Measurements from ENCODE around the gene RNGTT.
"Not testable (repeated sequence)": the region's sequence is repeated elsewhere in the genome, so short reads cannot be mapped to it uniquely, and the experiment has no call there.

Gene RNGTT

GRCh38 chr6:88749849-88750248, 213.6 kb downstream of the RNGTT start:
- Histone ChIP-seq H3K9me3 (ENCODE audit: control insufficient read depth, low read length) (no peaks in the 10 kb centered on the region), H3K4me1 (ENCODE audit: control insufficient read depth, insufficient read depth, low read length, poor library complexity, severe bottlenecking) (no peaks in the 10 kb centered on the region), H3K36me3 (ENCODE audit: control insufficient read depth, insufficient read depth, low read length) (no peaks in the 10 kb centered on the region), H3K27me3 (replicated peaks; ENCODE audit: control insufficient read depth, insufficient read depth, low read length, poor library complexity, severe bottlenecking) (no peaks in the 10 kb centered on the region), H3K27ac (ENCODE audit: insufficient read depth, low read length, poor library complexity, severe bottlenecking) (no peak overlapping the region), H3K4me3 (ENCODE audit: insufficient read depth, low read depth, low read length, poor library complexity, severe bottlenecking) (no peak overlapping the region)
- DNase-seq = no peak

DNA sequence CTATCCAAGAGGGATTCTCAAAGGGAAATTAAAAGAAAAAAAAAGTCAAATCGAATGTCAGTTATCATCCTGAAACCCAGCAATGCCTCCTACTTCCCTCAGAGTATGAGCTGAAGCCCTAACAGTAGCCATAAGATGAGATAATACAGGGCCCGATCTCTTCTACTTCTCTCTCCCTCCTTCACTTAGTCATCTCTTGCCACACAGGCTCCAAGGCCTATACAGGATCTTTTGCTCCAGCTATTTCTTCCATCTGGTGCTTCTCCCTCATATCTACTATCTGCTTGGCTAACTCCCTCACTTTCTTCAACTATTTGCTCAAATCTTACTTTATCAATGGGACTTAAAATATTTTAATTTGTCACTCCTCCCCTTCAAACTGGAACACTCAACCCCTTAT, 215.3 kb downstream of the RNGTT start:
- Histone ChIP-seq H3K27ac (ENCODE audit: insufficient read depth, low read length, poor library complexity, severe bottlenecking) (no peak overlapping the region), H3K9me3 (ENCODE audit: control insufficient read depth, low read length) (no peaks in the 10 kb centered on the region), H3K36me3 (ENCODE audit: control insufficient read depth, insufficient read depth, low read length) (no peaks in the 10 kb centered on the region), H3K4me1 (ENCODE audit: control insufficient read depth, insufficient read depth, low read length, poor library complexity, severe bottlenecking) (no peaks in the 10 kb centered on the region), H3K27me3 (replicated peaks; ENCODE audit: control insufficient read depth, insufficient read depth, low read length, poor library complexity, severe bottlenecking) (no peaks in the 10 kb centered on the region), H3K4me3 (ENCODE audit: insufficient read depth, low read depth, low read length, poor library complexity, severe bottlenecking) (no peak overlapping the region)
- no peak for DNase-seq

DNA sequence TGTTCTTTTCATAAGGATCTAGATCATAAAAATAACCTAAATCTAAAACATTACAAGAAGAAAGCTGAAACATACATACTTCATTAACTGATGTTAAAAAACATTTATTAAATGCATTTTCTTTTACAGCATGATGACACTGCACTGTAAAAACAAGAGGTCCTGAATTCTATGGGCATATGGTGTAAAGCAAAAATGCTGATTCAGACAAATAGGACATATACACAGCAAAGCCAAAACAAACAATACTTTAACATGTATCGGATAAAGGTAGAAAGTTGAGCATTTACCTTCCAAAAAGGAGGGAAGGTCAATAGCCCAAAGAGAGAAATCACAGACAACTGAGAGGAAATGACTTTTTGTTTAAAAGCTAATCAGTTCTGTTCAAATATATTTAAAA, 221.5 kb downstream of the RNGTT start:
- no peak overlapping the region for H3K4me3 ChIP-seq (ENCODE audit: insufficient read depth, low read depth, low read length, poor library complexity, severe bottlenecking)
- no peaks in the 10 kb centered on the region for H3K27me3 ChIP-seq (replicated peaks; ENCODE audit: control insufficient read depth, insufficient read depth, low read length, poor library complexity, severe bottlenecking)
- H3K9me3 ChIP-seq (ENCODE audit: control insufficient read depth, low read length) = no peaks in the 10 kb centered on the region
- H3K27ac ChIP-seq (ENCODE audit: insufficient read depth, low read length, poor library complexity, severe bottlenecking) = no peak overlapping the region
- no peak for DNase-seq
- H3K4me1 ChIP-seq (ENCODE audit: control insufficient read depth, insufficient read depth, low read length, poor library complexity, severe bottlenecking) = no peaks in the 10 kb centered on the region
- no peaks in the 10 kb centered on the region for H3K36me3 ChIP-seq (ENCODE audit: control insufficient read depth, insufficient read depth, low read length)

DNA sequence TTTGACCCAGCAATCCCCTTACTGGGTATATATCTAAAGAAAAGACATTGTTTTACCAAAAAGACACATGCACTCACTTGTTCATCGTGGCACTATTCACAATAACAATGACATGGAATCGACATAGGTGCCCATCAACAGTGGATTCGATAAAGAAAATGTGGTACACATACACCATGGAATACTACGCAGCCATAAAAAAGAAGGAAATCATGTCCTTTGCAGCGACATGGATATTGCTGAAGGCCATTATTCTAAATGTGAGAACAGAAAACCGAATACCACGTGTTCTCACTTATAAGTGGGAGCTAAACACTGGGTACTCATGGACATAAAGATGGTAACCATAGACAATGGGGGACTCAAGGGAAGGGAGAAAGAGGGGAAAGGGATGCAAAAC, 222.3 kb downstream of the RNGTT start:
- Histone ChIP-seq H3K27ac (ENCODE audit: insufficient read depth, low read length, poor library complexity, severe bottlenecking) (no peak overlapping the region), H3K4me1 (ENCODE audit: control insufficient read depth, insufficient read depth, low read length, poor library complexity, severe bottlenecking) (no peaks in the 10 kb centered on the region), H3K9me3 (ENCODE audit: control insufficient read depth, low read length) (no peaks in the 10 kb centered on the region), H3K36me3 (ENCODE audit: control insufficient read depth, insufficient read depth, low read length) (no peaks in the 10 kb centered on the region), H3K4me3 (ENCODE audit: insufficient read depth, low read depth, low read length, poor library complexity, severe bottlenecking) (no peak overlapping the region), H3K27me3 (replicated peaks; ENCODE audit: control insufficient read depth, insufficient read depth, low read length, poor library complexity, severe bottlenecking) (no peaks in the 10 kb centered on the region)
- DNase-seq = no peak

- H3K27ac ChIP-seq (ENCODE audit: insufficient read depth, low read length, poor library complexity, severe bottlenecking) = no peak overlapping the region
- no peaks in the 10 kb centered on the region for H3K4me1 ChIP-seq (ENCODE audit: control insufficient read depth, insufficient read depth, low read length, poor library complexity, severe bottlenecking)
- no peak for DNase-seq
- H3K4me3 ChIP-seq (ENCODE audit: insufficient read depth, low read depth, low read length, poor library complexity, severe bottlenecking) = no peak overlapping the region
- H3K27me3 ChIP-seq (replicated peaks; ENCODE audit: control insufficient read depth, insufficient read depth, low read length, poor library complexity, severe bottlenecking) = no peaks in the 10 kb centered on the region
- H3K9me3 ChIP-seq (ENCODE audit: control insufficient read depth, low read length) = no peaks in the 10 kb centered on the region
- H3K36me3 ChIP-seq (ENCODE audit: control insufficient read depth, insufficient read depth, low read length) = no peaks in the 10 kb centered on the region
Observed at GRCh38 chr6:88734544-88734943, 228.9 kb downstream of the RNGTT start.

DNA sequence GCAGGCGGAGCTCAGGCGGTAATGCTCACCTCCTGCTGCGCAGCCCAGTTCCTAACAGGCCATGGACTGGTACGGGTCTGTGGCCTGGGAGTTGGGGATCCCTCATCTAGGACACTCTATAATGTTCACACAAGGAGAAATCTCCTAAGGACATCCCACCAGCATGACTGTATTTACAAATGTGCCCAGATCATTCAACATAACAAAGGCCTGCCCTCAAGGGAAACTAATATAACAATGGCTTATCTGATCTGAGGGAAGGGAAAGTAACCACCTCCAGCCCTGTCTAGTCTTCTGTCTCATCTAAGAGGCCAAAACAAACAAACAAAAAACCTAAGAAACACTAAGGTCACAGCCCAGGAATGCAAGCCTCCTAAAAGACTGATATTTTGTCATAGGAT, 232.8 kb downstream of the RNGTT start:
- DNase-seq = no peak
- H3K4me1 ChIP-seq (ENCODE audit: control insufficient read depth, insufficient read depth, low read length, poor library complexity, severe bottlenecking) = no peaks in the 10 kb centered on the region
- H3K27me3 ChIP-seq (replicated peaks; ENCODE audit: control insufficient read depth, insufficient read depth, low read length, poor library complexity, severe bottlenecking) = no peaks in the 10 kb centered on the region
- H3K27ac ChIP-seq (ENCODE audit: insufficient read depth, low read length, poor library complexity, severe bottlenecking) = no peak overlapping the region
- H3K36me3 ChIP-seq (ENCODE audit: control insufficient read depth, insufficient read depth, low read length) = peaks cover 4% of the 10 kb centered on the region
- no peak overlapping the region for H3K4me3 ChIP-seq (ENCODE audit: insufficient read depth, low read depth, low read length, poor library complexity, severe bottlenecking)
- no peaks in the 10 kb centered on the region for H3K9me3 ChIP-seq (ENCODE audit: control insufficient read depth, low read length)

GRCh38 chr6:88728756-88729155, 234.7 kb downstream of the RNGTT start:
- Histone ChIP-seq H3K27me3 (replicated peaks; ENCODE audit: control insufficient read depth, insufficient read depth, low read length, poor library complexity, severe bottlenecking) (no peaks in the 10 kb centered on the region), H3K36me3 (ENCODE audit: control insufficient read depth, insufficient read depth, low read length) (peaks cover 4% of the 10 kb centered on the region), H3K9me3 (ENCODE audit: control insufficient read depth, low read length) (no peaks in the 10 kb centered on the region), H3K27ac (ENCODE audit: insufficient read depth, low read length, poor library complexity, severe bottlenecking) (no peak overlapping the region), H3K4me1 (ENCODE audit: control insufficient read depth, insufficient read depth, low read length, poor library complexity, severe bottlenecking) (no peaks in the 10 kb centered on the region), H3K4me3 (ENCODE audit: insufficient read depth, low read depth, low read length, poor library complexity, severe bottlenecking) (no peak overlapping the region)
- DNase-seq = no peak

GRCh38 chr6:88726409-88726808, 237.0 kb downstream of the RNGTT start:
- not testable (repeated sequence) for DNase-seq; H3K4me3 ChIP-seq (ENCODE audit: insufficient read depth, low read depth, low read length, poor library complexity, severe bottlenecking); H3K36me3 ChIP-seq (ENCODE audit: control insufficient read depth, insufficient read depth, low read length); H3K9me3 ChIP-seq (ENCODE audit: control insufficient read depth, low read length); H3K27me3 ChIP-seq (replicated peaks; ENCODE audit: control insufficient read depth, insufficient read depth, low read length, poor library complexity, severe bottlenecking); H3K4me1 ChIP-seq (ENCODE audit: control insufficient read depth, insufficient read depth, low read length, poor library complexity, severe bottlenecking); H3K27ac ChIP-seq (ENCODE audit: insufficient read depth, low read length, poor library complexity, severe bottlenecking)

DNA sequence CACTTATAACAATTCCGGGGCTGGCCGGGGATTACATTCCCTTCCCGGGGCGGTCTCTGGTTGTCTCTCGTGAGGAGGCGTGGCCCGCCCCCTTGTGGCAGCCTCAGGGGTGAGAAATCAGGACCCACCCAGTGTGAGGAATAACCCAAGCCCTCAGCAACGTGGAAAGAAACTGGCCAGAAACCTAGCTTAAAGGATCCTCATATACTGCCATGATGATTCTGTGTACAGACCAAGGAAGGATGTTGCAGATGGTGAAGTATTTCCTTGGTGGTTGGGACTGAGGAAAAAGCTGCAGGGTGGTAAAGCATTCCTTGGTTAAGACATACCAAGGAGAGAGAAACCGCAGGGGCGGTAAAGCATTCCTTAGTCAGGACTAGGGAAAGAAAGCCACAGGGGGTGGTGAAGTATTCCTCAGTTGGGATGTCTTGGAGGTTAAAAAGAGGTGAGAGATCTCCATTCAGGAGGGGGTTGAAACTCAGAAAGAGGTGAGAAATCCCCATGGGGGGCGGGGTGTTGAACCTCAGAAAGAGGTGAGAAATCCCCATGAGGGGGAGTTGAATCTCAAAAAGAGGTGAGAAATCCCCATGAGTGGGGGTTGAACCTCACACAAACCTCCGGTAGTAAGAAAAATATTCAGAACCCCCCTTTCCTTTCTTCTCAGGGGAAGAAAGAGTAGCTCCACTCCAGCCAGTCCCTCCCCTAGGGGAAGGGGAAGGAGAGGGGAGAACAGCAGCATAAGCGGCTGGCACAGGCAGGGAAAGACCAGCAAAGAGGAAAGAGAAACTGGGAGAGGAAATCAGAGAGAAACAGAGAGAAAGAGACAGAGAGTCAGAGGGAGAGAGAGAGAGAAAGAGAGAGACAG, 238.1 kb downstream of the RNGTT start:
- Histone ChIP-seq H3K4me3 (ENCODE audit: insufficient read depth, low read depth, low read length, poor library complexity, severe bottlenecking) (no peak overlapping the region), H3K4me1 (ENCODE audit: control insufficient read depth, insufficient read depth, low read length, poor library complexity, severe bottlenecking) (no peaks in the 10 kb centered on the region), H3K27me3 (replicated peaks; ENCODE audit: control insufficient read depth, insufficient read depth, low read length, poor library complexity, severe bottlenecking) (no peaks in the 10 kb centered on the region), H3K9me3 (ENCODE audit: control insufficient read depth, low read length) (no peaks in the 10 kb centered on the region), H3K36me3 (ENCODE audit: control insufficient read depth, insufficient read depth, low read length) (peaks cover 4% of the 10 kb centered on the region), H3K27ac (ENCODE audit: insufficient read depth, low read length, poor library complexity, severe bottlenecking) (no peak overlapping the region)
- DNase-seq = no peak

GRCh38 chr6:88722686-88723085, 240.7 kb downstream of the RNGTT start:
- no peaks in the 10 kb centered on the region for H3K36me3 ChIP-seq (ENCODE audit: control insufficient read depth, insufficient read depth, low read length)
- H3K27me3 ChIP-seq (replicated peaks; ENCODE audit: control insufficient read depth, insufficient read depth, low read length, poor library complexity, severe bottlenecking) = no peaks in the 10 kb centered on the region
- no peak overlapping the region for H3K27ac ChIP-seq (ENCODE audit: insufficient read depth, low read length, poor library complexity, severe bottlenecking)
- H3K4me3 ChIP-seq (ENCODE audit: insufficient read depth, low read depth, low read length, poor library complexity, severe bottlenecking) = no peak overlapping the region
- H3K4me1 ChIP-seq (ENCODE audit: control insufficient read depth, insufficient read depth, low read length, poor library complexity, severe bottlenecking) = no peaks in the 10 kb centered on the region
- no peak for DNase-seq
- H3K9me3 ChIP-seq (ENCODE audit: control insufficient read depth, low read length) = no peaks in the 10 kb centered on the region

Data from effector memory CD4-positive, alpha-beta T cell (primary cell).